CD4-positive, alpha-beta memory T cell (primary cell): ENCODE measurements around the gene TRIM41. TPM values are rescaled to one million over a fixed set of nuclear protein-coding genes. Genes with fewer than 3 reads are reported as not detected.

Experiments used
- CTCF ChIA-PET: fragments of 350-600 bp; sonication (Branson Sonifier 250); formaldehyde crosslinking; loops from one replicate; lab custom pipeline; 2021; ENCODE audit warnings: inconsistent platforms; ENCODE audit not compliant: partially characterized antibody; lab: Charles Lee
- POLR2A ChIA-PET: fragments of 350-600 bp; sonication (Branson Sonifier 250); formaldehyde crosslinking; loops from one replicate; lab custom pipeline; 2021; ENCODE audit not compliant: partially characterized antibody; lab: Charles Lee
- DNase-seq, 5 donors: peaks; one replicate each; pipeline versions ENCODE4 v3.0.0 to v3.0.0-alpha.2; 2020 to 2022; ENCODE audit warnings: mixed read lengths in 1 of 5
- H3K27ac ChIP-seq: one replicate; pipeline ENCODE4 v1.7.0; 2013; ENCODE audit warnings: low read depth, low read length
- H3K27me3 ChIP-seq: 2 replicates; pipeline ENCODE4 v1.7.0; 2013; ENCODE audit warnings: mild to moderate bottlenecking, low read length, moderate library complexity; ENCODE audit not compliant: insufficient read depth
- H3K36me3 ChIP-seq: 2 replicates; pipeline ENCODE4 v1.7.0; 2013; ENCODE audit warnings: mild to moderate bottlenecking, low read length, moderate library complexity; ENCODE audit not compliant: insufficient read depth
- H3K4me1 ChIP-seq: 2 replicates; pipeline ENCODE4 v1.7.0; 2013; ENCODE audit warnings: mild to moderate bottlenecking, low read length, moderate library complexity; ENCODE audit not compliant: insufficient read depth
- H3K4me3 ChIP-seq, 2 donors: one replicate each; pipeline ENCODE4 v1.7.0; 2013; ENCODE audit warnings: low read length in 2 of 2, mild to moderate bottlenecking in 1 of 2
- H3K9me3 ChIP-seq, 2 donors: one replicate each; pipeline ENCODE4 v1.7.0; 2013; ENCODE audit warnings: low read length in 2 of 2, control low read depth in 1 of 2; ENCODE audit not compliant: control insufficient read depth in 1 of 2
- H3K27ac Mint-ChIP-seq, 7 donors: one replicate each; pipeline ENCODE4 v1.8.0; 2020 to 2021; ENCODE audit warnings: mixed read lengths in 7 of 7, mild to moderate bottlenecking in 6 of 7, inconsistent platforms in 3 of 7, moderate library complexity in 3 of 7
- H3K27me3 Mint-ChIP-seq, 2 donors: one replicate each; pipeline ENCODE4 v1.8.0; 2020 to 2021; ENCODE audit warnings: mixed read lengths in 2 of 2
- H3K36me3 Mint-ChIP-seq, 2 donors: one replicate each; pipeline ENCODE4 v1.8.0; 2020 to 2021; ENCODE audit warnings: mixed read lengths in 2 of 2, inconsistent platforms in 1 of 2, mild to moderate bottlenecking in 1 of 2
- H3K4me1 Mint-ChIP-seq, 4 donors: one replicate each; pipeline ENCODE4 v1.8.0; 2020 to 2021; ENCODE audit warnings: mixed read lengths in 4 of 4, mild to moderate bottlenecking in 1 of 4
- H3K4me3 Mint-ChIP-seq, 8 donors: one replicate each; pipeline ENCODE4 v1.8.0; 2020 to 2021; ENCODE audit warnings: mixed read lengths in 8 of 8, mild to moderate bottlenecking in 7 of 8, moderate library complexity in 6 of 8, inconsistent platforms in 3 of 8
- H3K9me3 Mint-ChIP-seq, 8 donors: one replicate each; pipeline ENCODE4 v1.8.0; 2020 to 2021; ENCODE audit warnings: mixed read lengths in 8 of 8, mild to moderate bottlenecking in 5 of 8, inconsistent platforms in 3 of 8, moderate library complexity in 1 of 8
- intact Hi-C: fragments of 100-400 bp; cut with micrococcal nuclease; formaldehyde crosslinking; loops from one replicate; pipeline ENCODE4 v1.15.1; 2023
- polyA plus RNA-seq, 2 donors: library from polyadenylated mRNA; unstranded; fragments of 300-500 nt; fragmentation: Illumina TruSeq; gene quantifications; one replicate each; pipeline ENCODE4 v1.2.3, GENCODE V29; 2021
- total RNA-seq, 2 experiments: library from RNA; stranded (reverse); gene quantifications; one replicate each; pipeline ENCODE4 v1.2.3, GENCODE V29; 2021

The TRIM41 gene
- total and polyA plus RNA-seq, 4 experiments from 2014 or later = 1.7 to 40.7 (median 20.9) TPM

- DNase-seq = no peak
- Histone ChIP-seq H3K4me1 (peaks cover 14% of the 10 kb centered on the region), H3K9me3 (no peaks in the 10 kb centered on the region), H3K36me3 (no peaks in the 10 kb centered on the region), H3K27ac (no peak overlapping the region), H3K27me3 (no peaks in the 10 kb centered on the region), H3K4me3 (no peak overlapping the region)
- Mint-ChIP-seq H3K27me3 (peaks cover 0 to 2% of the 10 kb centered on the region in 2 donors), H3K36me3 (peaks cover 0 to 2% of the 10 kb centered on the region in 2 donors), H3K4me3 (peak overlapping the region; percentile 82 to 94 (median 88)), H3K4me1 (peaks cover 12 to 46% (median 25%) of the 10 kb centered on the region in 4 donors), H3K27ac (peak overlapping the region; percentile 72 to 96 (median 95)), H3K9me3 (peaks cover 0 to 14% (median under 1%) of the 10 kb centered on the region in 8 donors)
- intact Hi-C loops = loop anchor here (1.0 to 10.0 kb wide), 4 partner anchors 9 to 378 kb away; partner anchors contain the start of genes MGAT1 and TRIM52
- POLR2A ChIA-PET = interaction anchor here (2.7 to 12.4 kb wide), 4 partner anchors 9 to 78 kb away, joined by 14 to 375 read pairs (median 50); partner anchors contain the start of genes RACK1, TRIM41 and TRIM52
- CTCF ChIA-PET = interaction anchor here (0.7 to 1.7 kb wide), 5 partner anchors 9 to 70 kb away, joined by 3 to 9 read pairs (median 5); no protein-coding TSS in a partner anchor
Observed at GRCh38 chr5:181182651-181183050, 40.4 kb upstream of the TRIM41 start.

GRCh38 chr5:181184845-181185216 lies 38.2 kb upstream of the TRIM41 start:
- peak overlapping the region in 4 of 7 donors; percentile 91 to 95 (median 94) for H3K27ac Mint-ChIP-seq
- H3K4me1 ChIP-seq = peaks cover 14% of the 10 kb centered on the region
- no peaks in the 10 kb centered on the region for H3K9me3 ChIP-seq
- peak overlapping the region; percentile 88 to 97 (median 92) for H3K4me3 Mint-ChIP-seq
- H3K27ac ChIP-seq = no peak overlapping the region
- CTCF ChIA-PET = interaction anchor here (0.7 to 2.8 kb wide), 18 partner anchors 8 to 401 kb away, joined by 3 to 27 read pairs (median 4); partner anchors contain the start of genes TRIM41 and TRIM52
- no peaks in the 10 kb centered on the region for H3K27me3 ChIP-seq
- H3K27me3 Mint-ChIP-seq = peaks cover 4 to 13% of the 10 kb centered on the region in 2 donors
- no peaks in the 10 kb centered on the region for H3K36me3 ChIP-seq
- no peak for DNase-seq
- peaks cover 0 to 21% of the 10 kb centered on the region in 2 donors for H3K36me3 Mint-ChIP-seq
- POLR2A ChIA-PET = interaction anchor here (0.9 to 12.4 kb wide), 18 partner anchors 7 to 354 kb away, joined by 3 to 375 read pairs (median 7); partner anchors contain the start of genes RACK1, TRIM41, TRIM52 and TRIM7
- peak overlapping the region in 1 of 2 donors; percentile 52 for H3K4me3 ChIP-seq
- peaks cover 0 to 33% (median 7%) of the 10 kb centered on the region in 8 donors for H3K9me3 Mint-ChIP-seq
- peaks cover 16 to 68% (median 36%) of the 10 kb centered on the region in 4 donors for H3K4me1 Mint-ChIP-seq
- intact Hi-C loops = loop anchor here (1.0 to 10.0 kb wide), 2 partner anchors 38 to 380 kb away; partner anchors contain the start of genes MGAT1 and TRIM41

- no peak for DNase-seq
- H3K9me3 Mint-ChIP-seq = peaks cover 0 to 35% (median 7%) of the 10 kb centered on the region in 8 donors
- Histone ChIP-seq H3K4me1 (peaks cover 14% of the 10 kb centered on the region), H3K27me3 (no peaks in the 10 kb centered on the region), H3K36me3 (no peaks in the 10 kb centered on the region), H3K27ac (no peak overlapping the region), H3K9me3 (no peaks in the 10 kb centered on the region), H3K4me3 (no peak overlapping the region)
- H3K4me1 Mint-ChIP-seq = peaks cover 16 to 74% (median 39%) of the 10 kb centered on the region in 4 donors
- ChIA-PET CTCF (interaction anchor here (0.8 to 2.8 kb wide), 10 partner anchors 12 to 401 kb away, joined by 3 to 27 read pairs (median 5); partner anchors contain the start of genes RACK1, TRIM41 and TRIM52), POLR2A (interaction anchor here (1.4 to 12.4 kb wide), 10 partner anchors 12 to 355 kb away, joined by 3 to 375 read pairs (median 18); partner anchors contain the start of genes RACK1, TRIM41, TRIM52 and TRIM7)
- H3K27me3 Mint-ChIP-seq = peaks cover 4 to 13% of the 10 kb centered on the region in 2 donors
- intact Hi-C loops = loop anchor here (10.0 kb wide), 1 partner anchor 381 kb away; the partner anchor contains the start of gene MGAT1
- peaks cover 0 to 28% of the 10 kb centered on the region in 2 donors for H3K36me3 Mint-ChIP-seq
- peak overlapping the region in 4 of 7 donors; percentile 47 to 100 (median 52) for H3K27ac Mint-ChIP-seq
- H3K4me3 Mint-ChIP-seq = peak overlapping the region in 7 of 8 donors; percentile 38 to 65 (median 45)
Observed at GRCh38 chr5:181185560-181185959, 37.5 kb upstream of the TRIM41 start.

GRCh38 chr5:181186022-181186421 lies 37.1 kb upstream of the TRIM41 start:
- Histone ChIP-seq H3K4me3 (no peak overlapping the region), H3K27ac (no peak overlapping the region), H3K4me1 (peaks cover 14% of the 10 kb centered on the region), H3K9me3 (no peaks in the 10 kb centered on the region), H3K36me3 (no peaks in the 10 kb centered on the region), H3K27me3 (no peaks in the 10 kb centered on the region)
- H3K27ac Mint-ChIP-seq = peak overlapping the region in 3 of 7 donors; percentile 53 to 100 (median 78)
- H3K4me1 Mint-ChIP-seq = peaks cover 16 to 76% (median 39%) of the 10 kb centered on the region in 4 donors
- H3K9me3 Mint-ChIP-seq = peaks cover 0 to 37% (median 7%) of the 10 kb centered on the region in 8 donors
- DNase-seq = no peak
- peaks cover 4 to 14% of the 10 kb centered on the region in 2 donors for H3K27me3 Mint-ChIP-seq
- ChIA-PET CTCF (interaction anchor here (0.8 to 2.8 kb wide), 4 partner anchors 21 to 75 kb away, joined by 3 to 27 read pairs (median 12); partner anchors contain the start of genes RACK1 and TRIM52), POLR2A (interaction anchor here (2.2 to 12.4 kb wide), 6 partner anchors 13 to 75 kb away, joined by 15 to 375 read pairs (median 30); partner anchors contain the start of genes RACK1, TRIM41 and TRIM52)
- H3K36me3 Mint-ChIP-seq = peaks cover 0 to 30% of the 10 kb centered on the region in 2 donors
- H3K4me3 Mint-ChIP-seq = peak overlapping the region in 5 of 8 donors; percentile 12 to 65 (median 59)
- intact Hi-C loops = loop anchor here (10.0 kb wide), 1 partner anchor 381 kb away; the partner anchor contains the start of gene MGAT1

- H3K4me1 ChIP-seq = peaks cover 13% of the 10 kb centered on the region
- ChIA-PET CTCF (interaction anchor here (6.6 kb wide), 1 partner anchor 18 kb away, joined by 100 read pairs; the partner anchor contains the start of gene TRIM7), POLR2A (interaction anchor here (1.3 to 12.9 kb wide), 8 partner anchors 14 to 75 kb away, joined by 3 to 412 read pairs (median 111); partner anchors contain the start of genes RACK1, TRIM41, TRIM52 and TRIM7)
- peaks cover 0 to 39% of the 10 kb centered on the region in 2 donors for H3K36me3 Mint-ChIP-seq
- DNase-seq = no peak
- peaks cover 0 to 43% (median 7%) of the 10 kb centered on the region in 8 donors for H3K9me3 Mint-ChIP-seq
- peaks cover 18 to 82% (median 38%) of the 10 kb centered on the region in 4 donors for H3K4me1 Mint-ChIP-seq
- H3K27me3 ChIP-seq = no peaks in the 10 kb centered on the region
- no peaks in the 10 kb centered on the region for H3K36me3 ChIP-seq
- H3K4me3 ChIP-seq = no peak overlapping the region
- no peaks in the 10 kb centered on the region for H3K9me3 ChIP-seq
- intact Hi-C loops = loop anchor here (10.0 kb wide), 1 partner anchor 382 kb away; the partner anchor contains the start of gene MGAT1
- H3K27ac Mint-ChIP-seq = peak overlapping the region; percentile 20 to 100 (median 71)
- H3K27me3 Mint-ChIP-seq = peaks cover 5 to 19% of the 10 kb centered on the region in 2 donors
- H3K27ac ChIP-seq = no peak overlapping the region
- peak overlapping the region; percentile 7 to 99 (median 26) for H3K4me3 Mint-ChIP-seq
Observed at GRCh38 chr5:181186986-181187499, 36.0 kb upstream of the TRIM41 start.

GRCh38 chr5:181187500-181188213 lies 35.4 kb upstream of the TRIM41 start:
- intact Hi-C loops = loop anchor here (10.0 kb wide), 1 partner anchor 383 kb away; the partner anchor contains the start of gene MGAT1
- peaks cover 0 to 42% (median 7%) of the 10 kb centered on the region in 8 donors for H3K9me3 Mint-ChIP-seq
- DNase-seq = peak in 3 of 5 donors; percentile 53 to 54 (median 53)
- peaks cover 5 to 19% of the 10 kb centered on the region in 2 donors for H3K27me3 Mint-ChIP-seq
- no peaks in the 10 kb centered on the region for H3K27me3 ChIP-seq
- H3K4me1 ChIP-seq = peaks cover 17% of the 10 kb centered on the region
- no peaks in the 10 kb centered on the region for H3K9me3 ChIP-seq
- H3K36me3 ChIP-seq = no peaks in the 10 kb centered on the region
- H3K27ac Mint-ChIP-seq = peak overlapping the region; percentile 37 to 100 (median 97)
- ChIA-PET POLR2A (interaction anchor here (0.7 to 12.9 kb wide), 9 partner anchors 11 to 75 kb away, joined by 3 to 412 read pairs (median 79); partner anchors contain the start of genes RACK1, TRIM41, TRIM52 and TRIM7), CTCF (interaction anchor here (2.2 to 6.6 kb wide), 3 partner anchors 15 to 70 kb away, joined by 6 to 100 read pairs (median 10); partner anchors contain the start of gene TRIM7)
- peaks cover 0 to 41% of the 10 kb centered on the region in 2 donors for H3K36me3 Mint-ChIP-seq
- no peak overlapping the region for H3K4me3 ChIP-seq
- H3K27ac ChIP-seq = no peak overlapping the region
- peaks cover 20 to 84% (median 38%) of the 10 kb centered on the region in 4 donors for H3K4me1 Mint-ChIP-seq
- H3K4me3 Mint-ChIP-seq = peak overlapping the region; percentile 96 to 99 (median 98)
